Gastroesophageal sphincter (tissue), 3 donors: ENCODE measurements around the gene NEIL1.

ENCODE experiments used
- POLR2A ChIP-seq, 2 donors: fragments of 450-650 bp; IDR thresholded peaks; one replicate each; pipeline ENCODE4 v1.6.1; 2017; ENCODE audit warnings: antibody characterized with exemption in 2 of 2, mild to moderate bottlenecking in 2 of 2, moderate library complexity in 1 of 2
- POLR2AphosphoS5 ChIP-seq: sonication (generic); formaldehyde crosslinking; IDR thresholded peaks from one replicate; pipeline ENCODE4 v1.6.1; 2017; ENCODE audit warnings: antibody characterized with exemption
- TF ChIP-seq, protein P1 (sequence below), 4 experiments: fragments of 200-600 bp in 2 of 4; fragments of 450-650 bp in 2 of 4; sonication (generic) in 1 of 4; IDR thresholded peaks; one replicate each; pipeline ENCODE4 v1.5.1; 2017 to 2019; ENCODE audit warnings: antibody characterized with exemption in 4 of 4, mild to moderate bottlenecking in 2 of 4, moderate library complexity in 2 of 4

DNA sequence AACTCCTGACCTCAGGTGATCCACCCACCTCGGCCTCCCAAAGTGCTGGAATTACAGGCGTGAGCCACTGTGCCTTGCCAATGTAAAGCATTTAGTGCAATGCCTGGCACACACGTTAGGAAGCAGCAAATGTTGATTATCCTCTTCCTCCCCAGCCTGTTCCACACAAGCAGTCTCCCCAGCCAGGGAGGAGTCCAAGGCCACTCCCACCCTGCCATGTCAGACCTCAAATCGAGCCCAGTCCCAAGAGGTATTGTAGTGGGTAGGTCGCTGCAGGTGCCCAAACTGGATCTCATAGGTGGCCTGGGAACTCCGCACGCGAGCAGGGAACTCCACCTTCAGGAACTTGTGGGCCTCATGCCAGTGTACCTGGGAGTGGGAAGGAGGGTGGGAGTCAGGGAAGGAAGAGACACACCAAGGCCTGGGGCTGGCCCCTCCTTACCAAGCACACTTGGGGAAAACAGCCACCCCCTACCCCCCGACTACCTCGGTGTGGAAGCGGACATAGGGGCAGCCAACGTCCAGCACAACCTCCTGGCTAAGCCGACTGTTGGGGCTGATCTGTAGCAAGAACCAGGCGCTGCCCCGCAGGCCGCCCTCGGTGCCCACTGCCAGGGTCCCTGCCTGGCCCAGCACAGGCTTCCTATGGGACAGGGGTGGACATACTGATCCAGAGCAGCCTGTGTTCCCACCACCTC is 11.3 kb downstream of the NEIL1 start:
- TF ChIP-seq, protein P1, sequence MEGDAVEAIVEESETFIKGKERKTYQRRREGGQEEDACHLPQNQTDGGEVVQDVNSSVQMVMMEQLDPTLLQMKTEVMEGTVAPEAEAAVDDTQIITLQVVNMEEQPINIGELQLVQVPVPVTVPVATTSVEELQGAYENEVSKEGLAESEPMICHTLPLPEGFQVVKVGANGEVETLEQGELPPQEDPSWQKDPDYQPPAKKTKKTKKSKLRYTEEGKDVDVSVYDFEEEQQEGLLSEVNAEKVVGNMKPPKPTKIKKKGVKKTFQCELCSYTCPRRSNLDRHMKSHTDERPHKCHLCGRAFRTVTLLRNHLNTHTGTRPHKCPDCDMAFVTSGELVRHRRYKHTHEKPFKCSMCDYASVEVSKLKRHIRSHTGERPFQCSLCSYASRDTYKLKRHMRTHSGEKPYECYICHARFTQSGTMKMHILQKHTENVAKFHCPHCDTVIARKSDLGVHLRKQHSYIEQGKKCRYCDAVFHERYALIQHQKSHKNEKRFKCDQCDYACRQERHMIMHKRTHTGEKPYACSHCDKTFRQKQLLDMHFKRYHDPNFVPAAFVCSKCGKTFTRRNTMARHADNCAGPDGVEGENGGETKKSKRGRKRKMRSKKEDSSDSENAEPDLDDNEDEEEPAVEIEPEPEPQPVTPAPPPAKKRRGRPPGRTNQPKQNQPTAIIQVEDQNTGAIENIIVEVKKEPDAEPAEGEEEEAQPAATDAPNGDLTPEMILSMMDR (IDR thresholded peaks at IDR 0.05): no peak
- no peak for TF ChIP-seq POLR2A (IDR thresholded peaks at IDR 0.05)
- TF ChIP-seq POLR2AphosphoS5: no peak
